NB4 (cell line): ENCODE results near the gene DDX59.

ENCODE experiments used
- CTCF ChIP-seq: IDR thresholded peaks from one replicate; pipeline ENCODE4 v1.5.1; 2012; ENCODE audit warnings: low read depth, low read length
- MAX ChIP-seq: IDR thresholded peaks from 2 replicates; pipeline ENCODE4 v1.6.1; 2011; ENCODE audit warnings: low read depth, low read length
- MYC ChIP-seq: IDR thresholded peaks from 2 replicates; pipeline ENCODE4 v1.6.1; 2011; ENCODE audit warnings: low read depth, low read length
- POLR2A ChIP-seq: IDR thresholded peaks from 2 replicates; pipeline ENCODE4 v1.6.1; 2011; ENCODE audit warnings: mild to moderate bottlenecking; ENCODE audit not compliant: insufficient read length; ENCODE audit errors: extremely low read depth

GRCh38 chr1:200676829-200677228 is 7.1 kb upstream of the DDX59 start:
- TF ChIP-seq CTCF (no peak), POLR2A (no peak), MYC (no peak), MAX (no peak)
